LoVo (cell line): Measurements from ENCODE around the gene DMP1.

ENCODE experiments used
- DNase-seq: peaks from one replicate; pipeline ENCODE4 v3.0.0-alpha.2; 2016; ENCODE audit warnings: low spot score

DMP1 gene

GRCh38 chr4:87649980-87650379 lies at the start of gene DMP1:
Gene DMP1, plus strand, starts transcription at chr4:87650280. Its CDS starts 6,213 bp downstream, at chr4:87656493.
- no peak for DNase-seq

- DNase-seq, result no peak
Measured at GRCh38 chr4:87601361-87601760, 48.7 kb upstream of the DMP1 start.

- no peak for DNase-seq
Measured at GRCh38 chr4:87608229-87608628, 41.9 kb upstream of the DMP1 start, which contains the start of gene DSPP. Gene DSPP, plus strand, starts transcription at chr4:87608529. Its CDS starts 2,380 bp downstream, at chr4:87610909.

GRCh38 chr4:87614292-87614890 lies 35.7 kb upstream of the DMP1 start:
- no peak for DNase-seq

GRCh38 chr4:87616268-87616667 lies 33.8 kb upstream of the DMP1 start:
- DNase-seq, result no peak

- no peak for DNase-seq
Measured at GRCh38 chr4:87620086-87620485, 30.0 kb upstream of the DMP1 start.

- DNase-seq, result no peak
Measured at GRCh38 chr4:87620491-87620890, 29.6 kb upstream of the DMP1 start.

GRCh38 chr4:87622303-87622702 lies 27.8 kb upstream of the DMP1 start:
- no peak for DNase-seq

- no peak for DNase-seq
Measured at GRCh38 chr4:87624698-87625097, 25.4 kb upstream of the DMP1 start.

- DNase-seq, result no peak
Measured at GRCh38 chr4:87631668-87632067, 18.4 kb upstream of the DMP1 start.

GRCh38 chr4:87632469-87632868 lies 17.6 kb upstream of the DMP1 start:
- DNase-seq, result no peak

GRCh38 chr4:87633243-87633642 lies 16.8 kb upstream of the DMP1 start:
- DNase-seq, result peak; percentile 35

- no peak for DNase-seq
Measured at GRCh38 chr4:87644286-87644685, 5.8 kb upstream of the DMP1 start.

- no peak for DNase-seq
Measured at GRCh38 chr4:87650938-87651337, 858 bp downstream of the DMP1 start.

- DNase-seq, result no peak
Measured at GRCh38 chr4:87651941-87652340, 1.9 kb downstream of the DMP1 start.

GRCh38 chr4:87654487-87655044 lies 4.5 kb downstream of the DMP1 start:
- no peak for DNase-seq

GRCh38 chr4:87657525-87657924 lies 7.4 kb downstream of the DMP1 start:
- DNase-seq, result peak; percentile 72

- peak; percentile 79 for DNase-seq
Measured at GRCh38 chr4:87659247-87659931, 9.3 kb downstream of the DMP1 start.

- DNase-seq, result no peak
Measured at GRCh38 chr4:87662871-87663270, 12.8 kb downstream of the DMP1 start.

GRCh38 chr4:87669373-87669772 lies 19.3 kb downstream of the DMP1 start:
- DNase-seq, result no peak

- DNase-seq, result no peak
Measured at GRCh38 chr4:87677731-87678130, 27.7 kb downstream of the DMP1 start.

- peak; percentile 48 for DNase-seq
Measured at GRCh38 chr4:87679449-87680169, 29.5 kb downstream of the DMP1 start.

GRCh38 chr4:87680271-87680670 lies 30.2 kb downstream of the DMP1 start:
- DNase-seq, result no peak
